NOMO-1 (cell line): ENCODE measurements around the gene PATE4.

ENCODE experiments used
- DNase-seq, 2 experiments: peaks; one replicate each; lab custom pipeline; 2025; ENCODE audit not compliant: unreplicated experiment in 2 of 2; lab: John Stamatoyannopoulos, UW

Gene PATE4

DNA sequence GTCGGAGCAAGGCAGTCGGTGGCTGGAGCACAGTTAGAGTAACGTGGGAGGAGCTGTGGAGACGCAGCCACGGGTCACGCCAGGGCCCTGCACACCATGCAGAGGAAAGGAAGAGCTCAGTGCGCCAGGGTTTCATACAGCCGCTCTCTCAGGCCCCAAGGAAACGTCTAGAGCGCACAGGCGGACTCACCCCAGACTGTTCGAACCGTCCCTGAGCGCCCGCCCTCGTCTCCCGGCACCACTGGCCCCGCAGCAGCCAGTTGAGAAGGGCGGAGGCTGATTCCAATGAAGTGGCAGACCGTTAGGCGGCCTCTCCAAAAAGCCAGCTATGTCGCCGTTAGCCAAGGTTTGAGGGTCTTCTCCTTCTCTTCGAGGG lies 53.9 kb downstream of the PATE4 start:
- DNase-seq, result peak; percentile 54 to 66

DNA sequence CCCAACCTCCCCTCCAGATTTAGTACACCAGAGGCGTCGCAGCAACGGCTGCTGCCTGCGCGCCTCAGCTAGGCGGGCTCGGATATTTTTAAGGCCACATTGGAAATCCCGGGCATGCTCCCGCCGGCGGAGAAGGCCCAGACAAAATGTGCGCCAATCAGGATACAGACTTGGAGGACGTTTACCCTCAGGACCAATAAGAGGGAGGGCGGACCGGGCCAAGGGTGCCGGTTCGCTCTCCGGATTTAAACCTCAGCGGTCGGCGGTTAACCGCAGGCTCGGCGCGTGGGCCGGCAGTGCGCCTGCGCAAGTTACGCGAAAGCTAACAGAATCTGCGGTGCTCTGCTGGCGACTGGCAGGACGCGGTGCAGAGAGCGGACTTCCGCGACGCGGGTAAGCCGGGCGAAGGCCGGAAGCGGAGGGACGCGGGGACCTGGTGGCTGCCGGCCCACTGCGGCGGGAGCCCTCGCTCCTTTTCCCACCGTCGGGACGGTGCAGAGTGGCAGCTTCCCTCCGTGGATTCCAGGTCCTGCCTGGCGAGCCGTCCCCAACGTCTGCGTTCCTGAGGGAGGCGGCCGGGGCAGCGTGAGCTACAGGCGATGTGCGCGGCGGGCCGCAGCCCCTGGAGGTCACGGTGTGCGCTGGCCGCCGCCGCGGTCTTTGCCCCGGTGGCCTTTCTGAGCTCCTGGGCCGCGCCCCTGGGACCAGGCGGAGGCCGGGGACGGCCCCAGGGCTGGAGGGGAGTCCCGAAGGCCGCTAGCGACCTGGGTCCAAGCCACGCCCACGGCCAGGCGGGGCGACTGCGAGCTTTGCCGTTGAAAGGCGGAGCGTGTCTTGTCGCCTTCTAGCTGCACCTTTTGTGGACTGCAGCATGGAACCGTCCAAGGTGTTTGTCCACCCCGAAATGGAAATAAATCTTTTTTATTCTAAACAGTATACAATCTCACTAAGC lies 54.5 kb downstream of the PATE4 start, which contains the start of gene HYLS1:
TSS of gene HYLS1 (plus strand) at position 296 of the 952 bp plus-strand sequence. CDS start 11,701 bp downstream, outside the sequence.
- DNase-seq, result peak; percentile 95 to 96
